PFSK-1 (cell line): Measurements from ENCODE around the gene TPD52L2.

Source experiments
- SIN3A ChIP-seq: IDR thresholded peaks from 2 replicates; pipeline ENCODE4 v1.6.1; 2012; ENCODE audit warnings: mild to moderate bottlenecking, low read length, moderate library complexity, borderline replicate concordance; ENCODE audit not compliant: insufficient read depth
- TAF1 ChIP-seq: IDR thresholded peaks from 2 replicates; pipeline ENCODE4 v1.6.1; 2012; ENCODE audit warnings: low read length, control low read depth, borderline replicate concordance; ENCODE audit not compliant: insufficient read depth

DNA sequence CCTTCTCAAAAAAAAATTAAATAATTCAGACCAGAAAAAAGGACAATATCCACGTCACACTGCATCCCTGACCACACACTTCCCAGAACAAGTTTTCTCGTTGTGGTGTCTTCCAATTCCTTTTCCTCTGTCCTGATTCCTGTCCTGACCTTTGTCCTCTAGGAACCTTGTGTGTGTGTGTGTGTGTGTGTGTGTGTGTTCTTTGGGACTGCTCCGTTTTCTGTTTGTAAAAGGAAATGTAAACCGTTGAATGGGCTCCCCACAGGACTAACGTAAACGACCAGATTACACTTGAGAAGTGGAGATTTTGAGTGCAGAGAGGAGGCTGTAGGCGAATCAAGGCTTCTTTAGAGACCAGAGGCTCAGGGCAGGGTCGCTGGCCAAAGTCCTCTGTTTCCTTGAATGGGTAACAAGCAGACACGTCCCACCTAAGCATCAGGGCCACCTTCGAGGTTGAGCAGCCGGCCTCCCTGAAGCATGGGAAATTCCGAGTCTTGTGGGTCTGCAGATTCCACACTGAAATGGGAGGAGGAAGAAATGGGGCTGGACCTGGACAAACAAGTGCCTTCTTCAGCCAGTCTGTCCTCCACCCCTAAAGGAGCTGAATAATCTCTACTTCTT, 41.3 kb upstream of the TPD52L2 start:
- TF ChIP-seq SIN3A (no peak), TAF1 (no peak)
